HEK293 (cell line): ENCODE results near the gene TNN.

ENCODE experiments used
- MEIS1 ChIP-seq: sonication (generic); formaldehyde crosslinking; IDR thresholded peaks from 2 replicates; pipeline ENCODE4 v1.8.1; 2022; ENCODE audit warnings: missing genetic modification reagents, mild to moderate bottlenecking, borderline replicate concordance
- ZNF776 ChIP-seq: fragments of 450-650 bp; formaldehyde crosslinking; IDR thresholded peaks from 2 replicates; pipeline ENCODE4 v1.5.0; 2017; ENCODE audit warnings: missing biosample characterization, missing genetic modification characterization, borderline replicate concordance

- TF ChIP-seq MEIS1 (CRISPR knock-in tag) = no peak
- TF ChIP-seq ZNF776 = no peak
Measured at GRCh38 chr1:175054736-175055135, 12.9 kb upstream of the TNN start.
